ENCODE data around the gene EXOSC10. TPM values are rescaled to one million over a fixed set of nuclear protein-coding genes. Genes with fewer than 3 reads are reported as not detected.

EXOSC10 gene
- 54.0 TPM for total RNA-seq
- 38.4 TPM for polyA plus RNA-seq

GRCh38 chr1:11099310-11100148 lies at the start of gene EXOSC10:
TSS of gene EXOSC10 (minus strand) at chr1:11099869. CDS start at chr1:11099831, 38 bp downstream.
- no peaks in the 10 kb centered on the region for H3K4me1 ChIP-seq (ENCODE audit: insufficient read depth)
- peak; percentile 63 for DNase-seq (ENCODE audit: extremely low spot score)
- H3K4me3 ChIP-seq (ENCODE audit: low read depth, low read length) = peak within 1 kb of the TSS; percentile 92
- H3K27ac ChIP-seq (ENCODE audit: low read depth) = peak within 1 kb of the TSS; percentile 73
- peaks cover 2% of the 10 kb centered on the region for H3K36me3 ChIP-seq (ENCODE audit: insufficient read depth)
- under 1% methylated on average over 78 of the region's 78 CpGs for WGBS

- DNase-seq (ENCODE audit: extremely low spot score) = no peak
- Histone ChIP-seq H3K27ac (ENCODE audit: low read depth) (no peak overlapping the region), H3K4me1 (ENCODE audit: insufficient read depth) (no peaks in the 10 kb centered on the region), H3K36me3 (ENCODE audit: insufficient read depth) (peaks cover 2% of the 10 kb centered on the region), H3K4me3 (ENCODE audit: low read depth, low read length) (no peak overlapping the region)
- WGBS = 80% methylated on average over 4 of the region's 4 CpGs
Observed at GRCh38 chr1:11147197-11147770, 47.6 kb upstream of the EXOSC10 start.

GRCh38 chr1:11145741-11146140 lies 46.1 kb upstream of the EXOSC10 start:
- Histone ChIP-seq H3K4me3 (ENCODE audit: low read depth, low read length) (no peak overlapping the region), H3K27ac (ENCODE audit: low read depth) (no peak overlapping the region), H3K36me3 (ENCODE audit: insufficient read depth) (peaks cover 2% of the 10 kb centered on the region), H3K4me1 (ENCODE audit: insufficient read depth) (no peaks in the 10 kb centered on the region)
- no peak for DNase-seq (ENCODE audit: extremely low spot score)
- 96% methylated on average over 6 of the region's 6 CpGs for WGBS

- peaks cover 2% of the 10 kb centered on the region for H3K36me3 ChIP-seq (ENCODE audit: insufficient read depth)
- 85% methylated on average over 12 of the region's 12 CpGs for WGBS
- no peak overlapping the region for H3K27ac ChIP-seq (ENCODE audit: low read depth)
- no peak for DNase-seq (ENCODE audit: extremely low spot score)
- no peak overlapping the region for H3K4me3 ChIP-seq (ENCODE audit: low read depth, low read length)
- H3K4me1 ChIP-seq (ENCODE audit: insufficient read depth) = no peaks in the 10 kb centered on the region
Observed at GRCh38 chr1:11144570-11145256, 45.0 kb upstream of the EXOSC10 start.

- Histone ChIP-seq H3K4me3 (ENCODE audit: low read depth, low read length) (no peak overlapping the region), H3K4me1 (ENCODE audit: insufficient read depth) (no peaks in the 10 kb centered on the region), H3K36me3 (ENCODE audit: insufficient read depth) (peaks cover 2% of the 10 kb centered on the region), H3K27ac (ENCODE audit: low read depth) (no peak overlapping the region)
- DNase-seq (ENCODE audit: extremely low spot score) = no peak
- 86% methylated on average over 2 of the region's 2 CpGs for WGBS
Observed at GRCh38 chr1:11143907-11144306, 44.2 kb upstream of the EXOSC10 start.

- Histone ChIP-seq H3K4me1 (ENCODE audit: insufficient read depth) (no peaks in the 10 kb centered on the region), H3K27ac (ENCODE audit: low read depth) (no peak overlapping the region), H3K4me3 (ENCODE audit: low read depth, low read length) (no peak overlapping the region), H3K36me3 (ENCODE audit: insufficient read depth) (peaks cover 2% of the 10 kb centered on the region)
- 96% methylated on average over 5 of the region's 5 CpGs for WGBS
- DNase-seq (ENCODE audit: extremely low spot score) = no peak
Observed at GRCh38 chr1:11143401-11143800, 43.7 kb upstream of the EXOSC10 start.

- WGBS = 81% methylated on average over 4 of the region's 4 CpGs
- no peak overlapping the region for H3K27ac ChIP-seq (ENCODE audit: low read depth)
- H3K36me3 ChIP-seq (ENCODE audit: insufficient read depth) = peaks cover 2% of the 10 kb centered on the region
- DNase-seq (ENCODE audit: extremely low spot score) = no peak
- no peak overlapping the region for H3K4me3 ChIP-seq (ENCODE audit: low read depth, low read length)
- H3K4me1 ChIP-seq (ENCODE audit: insufficient read depth) = no peaks in the 10 kb centered on the region
Observed at GRCh38 chr1:11142618-11143391, 43.1 kb upstream of the EXOSC10 start.

- H3K4me3 ChIP-seq (ENCODE audit: low read depth, low read length) = no peak overlapping the region
- WGBS = 91% methylated on average over 3 of the region's 3 CpGs
- H3K4me1 ChIP-seq (ENCODE audit: insufficient read depth) = no peaks in the 10 kb centered on the region
- no peaks in the 10 kb centered on the region for H3K36me3 ChIP-seq (ENCODE audit: insufficient read depth)
- DNase-seq (ENCODE audit: extremely low spot score) = no peak
- no peak overlapping the region for H3K27ac ChIP-seq (ENCODE audit: low read depth)
Observed at GRCh38 chr1:11138952-11139351, 39.3 kb upstream of the EXOSC10 start.

GRCh38 chr1:11138029-11138428 lies 38.4 kb upstream of the EXOSC10 start:
- no peak overlapping the region for H3K27ac ChIP-seq (ENCODE audit: low read depth)
- no peaks in the 10 kb centered on the region for H3K4me1 ChIP-seq (ENCODE audit: insufficient read depth)
- no peak overlapping the region for H3K4me3 ChIP-seq (ENCODE audit: low read depth, low read length)
- WGBS = 94% methylated on average over 1 of the region's 1 CpG
- no peaks in the 10 kb centered on the region for H3K36me3 ChIP-seq (ENCODE audit: insufficient read depth)
- DNase-seq (ENCODE audit: extremely low spot score) = no peak

GRCh38 chr1:11134898-11135266 lies 35.2 kb upstream of the EXOSC10 start:
- 35% methylated on average over 5 of the region's 5 CpGs for WGBS

GRCh38 chr1:11134251-11134897 lies 34.7 kb upstream of the EXOSC10 start:
- 47% methylated on average over 5 of the region's 5 CpGs for WGBS
- H3K27ac ChIP-seq (ENCODE audit: low read depth) = no peak overlapping the region
- no peaks in the 10 kb centered on the region for H3K4me1 ChIP-seq (ENCODE audit: insufficient read depth)
- H3K36me3 ChIP-seq (ENCODE audit: insufficient read depth) = no peaks in the 10 kb centered on the region
- DNase-seq (ENCODE audit: extremely low spot score) = no peak
- no peak overlapping the region for H3K4me3 ChIP-seq (ENCODE audit: low read depth, low read length)

More at GRCh38 chr1:11134898-11135266, 35.2 kb upstream of the EXOSC10 start:
- no peaks in the 10 kb centered on the region for H3K36me3 ChIP-seq (ENCODE audit: insufficient read depth)
- no peak overlapping the region for H3K27ac ChIP-seq (ENCODE audit: low read depth)
- no peak overlapping the region for H3K4me3 ChIP-seq (ENCODE audit: low read depth, low read length)
- no peaks in the 10 kb centered on the region for H3K4me1 ChIP-seq (ENCODE audit: insufficient read depth)
- DNase-seq (ENCODE audit: extremely low spot score) = no peak

- H3K4me1 ChIP-seq (ENCODE audit: insufficient read depth) = no peaks in the 10 kb centered on the region
- H3K36me3 ChIP-seq (ENCODE audit: insufficient read depth) = peaks cover 4% of the 10 kb centered on the region
- 87% methylated on average over 8 of the region's 8 CpGs for whole genome bisulfite sequencing
- no peak overlapping the region for H3K27ac ChIP-seq (ENCODE audit: low read depth)
- DNase-seq (ENCODE audit: extremely low spot score) = no peak
- H3K4me3 ChIP-seq (ENCODE audit: low read depth, low read length) = no peak overlapping the region
Observed at GRCh38 chr1:11132563-11133293, 33.1 kb upstream of the EXOSC10 start.
